ENCODE measurements around the gene RPTOR. TPM values are rescaled to one million over a fixed set of nuclear protein-coding genes. Genes with fewer than 3 reads are reported as not detected.

RPTOR gene
- total RNA-seq, 1 experiment from 2014 or later, result 46.2 TPM

DNA sequence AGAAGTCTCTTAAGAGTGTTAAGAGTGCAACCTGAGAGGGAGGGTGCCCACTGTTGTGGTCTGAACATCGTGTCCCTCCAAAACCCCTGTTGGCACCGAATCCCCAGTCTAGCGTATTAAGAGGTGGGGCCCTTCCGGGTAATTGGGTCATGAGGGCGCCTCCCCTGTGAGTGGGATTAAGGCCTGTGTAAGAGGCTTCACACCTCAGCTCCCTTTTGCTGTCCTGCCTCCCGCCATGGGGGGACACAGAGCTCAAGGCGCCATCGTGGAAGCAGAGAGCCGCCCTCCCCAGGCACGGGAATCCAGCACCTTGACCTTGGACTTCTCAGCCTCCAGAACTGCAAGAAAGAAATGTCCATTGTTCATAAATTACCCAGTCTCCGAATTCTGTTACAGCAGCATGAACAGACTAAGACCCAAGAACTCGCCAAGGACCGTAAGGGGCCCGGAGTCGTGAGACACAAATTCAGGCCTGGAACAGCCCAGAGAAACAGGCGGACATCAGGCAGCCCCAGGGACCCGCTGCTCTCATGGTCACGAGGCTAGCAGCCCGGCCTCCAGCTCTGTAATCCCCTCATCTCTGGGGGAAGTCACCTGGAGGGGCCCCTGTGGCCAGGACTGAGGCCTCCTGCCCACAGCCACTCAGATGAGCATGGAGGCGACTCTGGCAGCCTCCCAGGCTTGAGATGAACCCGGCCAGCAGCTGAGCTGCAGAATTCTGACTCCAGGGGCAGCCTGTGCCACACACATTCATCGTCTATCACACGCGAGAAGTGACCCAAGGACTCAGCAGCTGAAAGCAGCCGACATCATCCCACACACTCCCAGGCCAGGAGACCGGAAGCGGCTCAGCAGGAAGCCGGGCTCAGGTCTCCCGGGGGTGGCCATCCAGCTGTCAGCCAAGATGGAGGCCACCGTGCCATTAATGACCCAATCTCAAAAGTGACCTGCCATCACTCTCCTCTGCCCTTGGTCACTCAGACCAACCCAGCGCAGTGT, 434.2 kb downstream of the RPTOR start:
- POLR2A ChIA-PET (ENCODE audit: unreplicated experiment), result interaction anchor here (0.5 kb wide), 1 partner anchor 935 kb away, joined by 6 read pairs; no protein-coding TSS in a partner anchor

DNA sequence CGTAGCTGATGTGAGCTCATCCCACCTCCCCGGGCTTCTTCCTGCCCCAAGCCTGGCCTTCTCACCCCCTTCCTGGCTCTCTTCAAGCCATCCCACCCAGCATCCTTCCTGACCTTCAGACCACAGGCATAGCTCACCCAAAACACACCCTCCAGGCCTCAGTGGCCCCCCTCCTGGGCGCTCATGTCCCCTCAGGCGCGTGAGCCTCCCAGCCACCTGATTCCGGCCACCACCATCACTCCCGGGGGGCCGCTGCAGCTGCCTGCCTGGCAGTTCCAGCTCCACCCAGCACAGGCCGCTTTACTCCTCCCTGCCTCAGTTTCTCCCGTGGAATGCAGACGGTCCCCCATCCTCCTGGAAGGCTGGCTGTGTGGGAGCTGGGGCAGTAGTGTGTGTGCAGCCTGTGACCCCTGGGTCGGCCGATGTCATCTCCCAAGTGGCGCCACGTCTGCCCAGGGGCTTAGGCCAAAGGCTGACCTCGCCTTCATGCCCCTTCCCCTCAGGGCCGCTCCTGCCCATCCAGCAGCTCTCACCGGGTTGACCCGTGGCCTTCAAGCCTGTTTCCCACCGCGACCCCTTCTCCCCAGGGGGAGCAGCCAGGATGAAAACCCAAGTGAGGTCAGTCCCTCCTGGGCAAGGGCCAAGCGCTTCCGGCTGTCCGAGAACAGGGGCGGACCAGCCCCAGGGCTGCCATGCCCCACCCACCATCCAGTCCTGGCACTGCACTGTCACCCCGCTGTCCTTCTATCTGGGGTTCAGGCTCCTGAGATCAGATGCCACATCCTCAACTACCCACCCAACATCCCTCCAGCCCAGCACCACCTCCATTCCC, 435.1 kb downstream of the RPTOR start:
- Histone ChIP-seq H3F3A (ENCODE audit: low read length, unreplicated experiment) (no peaks in the 10 kb centered on the region), H3K27ac (ENCODE audit: low read length) (no peak overlapping the region), H3K36me3 (ENCODE audit: low read depth, low read length) (no peaks in the 10 kb centered on the region), H3K4me3 (ENCODE audit: low read length) (no peak overlapping the region), H3K4me1 (ENCODE audit: insufficient read depth, low read length) (no peaks in the 10 kb centered on the region), H3K9me2 (replicated peaks; ENCODE audit: low read length) (no peaks in the 10 kb centered on the region), H2AFZ (ENCODE audit: low read length) (no peak overlapping the region), H3K79me2 (ENCODE audit: low read length) (no peaks in the 10 kb centered on the region), H3K9ac (ENCODE audit: low read length) (no peak overlapping the region), H3K4me2 (ENCODE audit: low read length) (no peak overlapping the region), H3K9me3 (ENCODE audit: low read length) (no peaks in the 10 kb centered on the region), H3K27me3 (ENCODE audit: low read length) (no peaks in the 10 kb centered on the region), H4K20me1 (ENCODE audit: low read length) (no peaks in the 10 kb centered on the region)
- TF ChIP-seq EZH2 (IDR thresholded peaks at IDR 0.05; ENCODE audit: low read length, unreplicated experiment) (no peak), EZH2phosphoT487 (IDR thresholded peaks at IDR 0.05; ENCODE audit: borderline replicate concordance, low read length) (no peak)
- TF ChIP-seq, protein P1, sequence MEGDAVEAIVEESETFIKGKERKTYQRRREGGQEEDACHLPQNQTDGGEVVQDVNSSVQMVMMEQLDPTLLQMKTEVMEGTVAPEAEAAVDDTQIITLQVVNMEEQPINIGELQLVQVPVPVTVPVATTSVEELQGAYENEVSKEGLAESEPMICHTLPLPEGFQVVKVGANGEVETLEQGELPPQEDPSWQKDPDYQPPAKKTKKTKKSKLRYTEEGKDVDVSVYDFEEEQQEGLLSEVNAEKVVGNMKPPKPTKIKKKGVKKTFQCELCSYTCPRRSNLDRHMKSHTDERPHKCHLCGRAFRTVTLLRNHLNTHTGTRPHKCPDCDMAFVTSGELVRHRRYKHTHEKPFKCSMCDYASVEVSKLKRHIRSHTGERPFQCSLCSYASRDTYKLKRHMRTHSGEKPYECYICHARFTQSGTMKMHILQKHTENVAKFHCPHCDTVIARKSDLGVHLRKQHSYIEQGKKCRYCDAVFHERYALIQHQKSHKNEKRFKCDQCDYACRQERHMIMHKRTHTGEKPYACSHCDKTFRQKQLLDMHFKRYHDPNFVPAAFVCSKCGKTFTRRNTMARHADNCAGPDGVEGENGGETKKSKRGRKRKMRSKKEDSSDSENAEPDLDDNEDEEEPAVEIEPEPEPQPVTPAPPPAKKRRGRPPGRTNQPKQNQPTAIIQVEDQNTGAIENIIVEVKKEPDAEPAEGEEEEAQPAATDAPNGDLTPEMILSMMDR (conservative IDR thresholded peaks at IDR 0.05; ENCODE audit: low read depth, low read length), result no peak
- no TSS peak for BruUV-seq (replicated peaks)
- DNase-seq (no peak), ATAC-seq (no peak)
- ChIA-PET CTCF (no interaction called here), POLR2A (ENCODE audit: unreplicated experiment) (interaction anchor here (0.5 kb wide), 1 partner anchor 936 kb away, joined by 6 read pairs; no protein-coding TSS in a partner anchor)
- intact Hi-C loops (cut with micrococcal nuclease), result no loop called here

More for the DNA sequence above, 434.2 kb downstream of the RPTOR start:
- H3K9me2 ChIP-seq (replicated peaks; ENCODE audit: low read length), result no peaks in the 10 kb centered on the region
- H3K4me2 ChIP-seq (ENCODE audit: low read length), result no peak overlapping the region
- CTCF ChIA-PET, result no interaction called here
- BruUV-seq (replicated peaks), result no TSS peak
- intact Hi-C loops (cut with micrococcal nuclease), result no loop called here
- no peak for DNase-seq
- no peak overlapping the region for H2AFZ ChIP-seq (ENCODE audit: low read length)
- no peak for TF ChIP-seq EZH2 (IDR thresholded peaks at IDR 0.05; ENCODE audit: low read length, unreplicated experiment)
- no peak for TF ChIP-seq EZH2phosphoT487 (IDR thresholded peaks at IDR 0.05; ENCODE audit: borderline replicate concordance, low read length)
- TF ChIP-seq, protein P1 (conservative IDR thresholded peaks at IDR 0.05; ENCODE audit: low read depth, low read length), result no peak
- H3K9me3 ChIP-seq (ENCODE audit: low read length), result no peaks in the 10 kb centered on the region
- H3K27me3 ChIP-seq (ENCODE audit: low read length), result no peaks in the 10 kb centered on the region
- H3K36me3 ChIP-seq (ENCODE audit: low read depth, low read length), result no peaks in the 10 kb centered on the region
- no peak overlapping the region for H3K4me3 ChIP-seq (ENCODE audit: low read length)
- H3K27ac ChIP-seq (ENCODE audit: low read length), result no peak overlapping the region
- no peaks in the 10 kb centered on the region for H4K20me1 ChIP-seq (ENCODE audit: low read length)
- H3F3A ChIP-seq (ENCODE audit: low read length, unreplicated experiment), result no peaks in the 10 kb centered on the region
- no peaks in the 10 kb centered on the region for H3K79me2 ChIP-seq (ENCODE audit: low read length)
- H3K4me1 ChIP-seq (ENCODE audit: insufficient read depth, low read length), result no peaks in the 10 kb centered on the region
- ATAC-seq, result no peak
- H3K9ac ChIP-seq (ENCODE audit: low read length), result no peak overlapping the region
